ENCODE measurements around the gene NEDD8.
"Not testable (repeated sequence)": the region's sequence is repeated elsewhere in the genome, so short reads cannot be mapped to it uniquely, and the experiment has no call there.

Gene NEDD8

DNA sequence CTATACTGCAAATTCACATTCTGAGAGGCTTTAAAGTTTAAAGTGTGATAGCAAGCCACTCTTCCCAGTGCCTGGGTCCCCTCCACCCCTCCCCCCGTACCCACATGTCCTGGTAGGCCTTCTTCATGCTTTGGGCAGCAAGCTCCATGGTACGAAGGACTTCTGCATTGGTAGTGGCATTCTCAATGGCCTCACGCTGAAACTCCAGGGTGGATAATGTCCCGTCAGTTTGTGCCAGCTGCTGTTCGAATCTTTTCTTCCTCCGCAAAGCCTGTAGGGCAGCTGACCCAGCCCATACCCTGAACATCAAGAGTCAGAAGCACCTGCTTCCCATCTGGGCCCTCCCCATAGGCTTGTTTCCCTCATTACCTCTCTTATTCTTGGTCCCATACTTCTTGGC lies 20.9 kb downstream of the NEDD8 start:
- TF ChIP-seq, protein P1, sequence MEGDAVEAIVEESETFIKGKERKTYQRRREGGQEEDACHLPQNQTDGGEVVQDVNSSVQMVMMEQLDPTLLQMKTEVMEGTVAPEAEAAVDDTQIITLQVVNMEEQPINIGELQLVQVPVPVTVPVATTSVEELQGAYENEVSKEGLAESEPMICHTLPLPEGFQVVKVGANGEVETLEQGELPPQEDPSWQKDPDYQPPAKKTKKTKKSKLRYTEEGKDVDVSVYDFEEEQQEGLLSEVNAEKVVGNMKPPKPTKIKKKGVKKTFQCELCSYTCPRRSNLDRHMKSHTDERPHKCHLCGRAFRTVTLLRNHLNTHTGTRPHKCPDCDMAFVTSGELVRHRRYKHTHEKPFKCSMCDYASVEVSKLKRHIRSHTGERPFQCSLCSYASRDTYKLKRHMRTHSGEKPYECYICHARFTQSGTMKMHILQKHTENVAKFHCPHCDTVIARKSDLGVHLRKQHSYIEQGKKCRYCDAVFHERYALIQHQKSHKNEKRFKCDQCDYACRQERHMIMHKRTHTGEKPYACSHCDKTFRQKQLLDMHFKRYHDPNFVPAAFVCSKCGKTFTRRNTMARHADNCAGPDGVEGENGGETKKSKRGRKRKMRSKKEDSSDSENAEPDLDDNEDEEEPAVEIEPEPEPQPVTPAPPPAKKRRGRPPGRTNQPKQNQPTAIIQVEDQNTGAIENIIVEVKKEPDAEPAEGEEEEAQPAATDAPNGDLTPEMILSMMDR (IDR thresholded peaks at IDR 0.05; ENCODE audit: borderline replicate concordance, insufficient read depth, low read depth, low read length) = no peak
- H3K4me3 ChIP-seq (ENCODE audit: low read depth, low read length) = no peak overlapping the region

DNA sequence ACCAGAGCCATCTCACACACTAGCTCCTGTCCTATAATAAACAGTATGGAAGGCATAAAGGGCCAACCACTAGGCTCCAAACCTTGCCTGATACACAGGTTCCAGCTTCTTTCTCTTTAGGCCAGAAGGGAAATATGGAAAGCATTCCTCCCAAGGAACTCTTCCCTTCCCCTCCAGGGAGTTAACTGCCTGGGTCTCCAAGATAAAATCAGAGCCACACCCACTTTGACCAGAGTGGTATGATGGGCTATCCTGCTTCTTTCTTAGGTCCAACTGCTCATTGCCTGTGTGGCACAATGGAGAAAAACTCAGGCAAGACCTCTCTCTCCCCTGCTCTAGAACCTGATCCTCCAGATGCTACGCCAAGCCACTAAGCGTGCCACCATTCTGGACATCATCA lies 24.5 kb downstream of the NEDD8 start:
- H3K4me3 ChIP-seq (ENCODE audit: low read depth, low read length) = no peak overlapping the region
- TF ChIP-seq, protein P1 (IDR thresholded peaks at IDR 0.05; ENCODE audit: borderline replicate concordance, insufficient read depth, low read depth, low read length) = no peak

DNA sequence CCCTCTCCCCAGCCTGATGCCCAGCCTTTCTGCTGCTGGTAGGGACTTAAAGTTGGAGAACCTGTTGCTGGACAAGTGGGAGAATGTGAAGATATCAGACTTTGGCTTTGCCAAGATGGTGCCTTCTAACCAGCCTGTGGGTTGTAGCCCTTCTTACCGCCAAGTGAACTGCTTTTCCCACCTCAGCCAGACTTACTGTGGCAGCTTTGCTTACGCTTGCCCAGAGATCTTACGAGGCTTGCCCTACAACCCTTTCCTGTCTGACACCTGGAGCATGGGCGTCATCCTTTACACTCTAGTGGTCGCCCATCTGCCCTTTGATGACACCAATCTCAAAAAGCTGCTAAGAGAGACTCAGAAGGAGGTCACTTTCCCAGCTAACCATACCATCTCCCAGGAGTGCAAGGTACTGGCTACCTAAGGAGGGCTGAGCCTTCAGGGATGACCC lies 25.0 kb downstream of the NEDD8 start:
- TF ChIP-seq, protein P1 (IDR thresholded peaks at IDR 0.05; ENCODE audit: borderline replicate concordance, insufficient read depth, low read depth, low read length) = no peak
- no peak overlapping the region for H3K4me3 ChIP-seq (ENCODE audit: low read depth, low read length)

DNA sequence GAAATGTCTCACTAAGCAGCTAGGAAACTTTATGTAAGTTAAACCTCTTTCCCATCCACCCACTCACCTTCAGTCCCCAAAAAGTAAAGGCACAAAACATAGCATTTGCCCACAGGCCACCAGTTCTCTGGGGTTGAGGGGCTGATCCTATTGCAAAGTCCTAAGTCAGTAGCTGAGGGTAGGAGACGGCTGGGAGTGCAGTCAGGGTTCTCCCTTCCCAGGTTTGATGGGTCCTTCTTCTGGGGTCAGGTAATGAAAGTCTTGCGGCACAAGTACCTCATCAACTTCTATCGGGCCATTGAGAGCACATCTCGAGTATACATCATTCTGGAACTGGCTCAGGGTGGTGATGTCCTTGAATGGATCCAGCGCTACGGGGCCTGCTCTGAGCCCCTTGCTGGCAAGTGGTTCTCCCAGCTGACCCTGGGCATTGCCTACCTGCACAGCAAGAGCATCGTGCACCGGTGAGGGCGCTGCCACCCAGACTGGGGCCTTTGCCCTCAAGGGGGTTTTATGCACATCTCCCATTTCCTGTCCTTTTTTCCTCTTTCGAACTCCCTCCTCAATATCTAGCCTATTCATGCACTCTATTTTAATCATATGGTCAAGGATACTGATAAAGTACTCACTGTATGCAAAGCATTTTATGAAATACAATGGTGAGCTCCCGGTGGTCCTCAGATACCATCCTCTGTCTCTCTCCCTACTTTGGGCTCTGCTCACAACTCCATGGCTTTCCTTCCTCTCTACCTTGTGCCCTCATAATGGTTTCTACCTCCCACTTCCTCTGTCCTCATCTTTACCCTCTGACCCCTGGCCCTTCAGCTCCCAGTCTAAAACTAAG lies 25.7 kb downstream of the NEDD8 start:
- no peak overlapping the region for H3K4me3 ChIP-seq (ENCODE audit: low read depth, low read length)
- TF ChIP-seq, protein P1 (IDR thresholded peaks at IDR 0.05; ENCODE audit: borderline replicate concordance, insufficient read depth, low read depth, low read length) = no peak

DNA sequence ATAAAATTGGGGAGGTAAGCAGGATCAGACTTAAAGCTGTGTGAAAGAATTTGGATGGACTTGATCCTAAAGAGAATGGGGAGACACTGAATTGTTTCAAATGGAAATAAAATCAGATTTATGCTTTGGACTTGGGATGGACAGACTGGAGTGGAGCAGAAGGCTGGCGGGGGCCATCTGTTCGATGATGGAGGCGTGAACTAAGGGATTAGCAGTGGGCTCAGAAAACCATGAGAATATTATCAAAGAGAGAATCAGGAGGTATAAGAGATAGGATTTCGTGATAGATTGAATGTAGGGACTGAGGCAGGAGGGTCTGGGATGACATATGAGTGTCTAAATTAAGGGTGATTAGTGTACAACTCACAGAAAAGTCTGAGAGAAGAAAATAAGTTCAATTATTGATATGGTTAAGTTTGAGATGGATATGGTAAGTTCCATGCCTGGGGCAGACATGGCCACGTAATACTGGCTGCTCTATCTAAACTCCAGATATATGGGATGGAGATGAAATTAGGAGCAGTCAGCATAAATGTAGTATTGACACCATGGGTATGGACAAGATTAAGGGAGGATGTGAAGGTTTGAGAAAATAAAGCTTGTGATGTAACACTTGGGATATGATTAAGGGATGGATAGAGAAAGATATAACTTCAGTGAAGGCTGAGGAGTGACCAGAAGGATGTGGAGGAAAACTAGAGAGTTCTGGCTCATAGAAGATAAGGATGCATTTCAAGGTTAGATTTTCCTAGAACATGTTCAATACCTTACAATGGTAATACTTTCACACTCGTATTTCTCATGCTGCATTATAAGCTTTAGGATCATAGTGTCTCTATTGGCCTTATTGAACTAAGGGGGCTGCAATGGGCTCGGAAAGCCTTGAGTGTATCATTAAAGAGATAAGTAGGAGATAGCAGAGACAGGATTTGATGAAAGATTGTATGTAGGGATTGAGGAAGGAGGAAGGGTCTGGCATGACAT lies 27.7 kb downstream of the NEDD8 start:
- no peak overlapping the region for H3K4me3 ChIP-seq (ENCODE audit: low read depth, low read length)
- TF ChIP-seq, protein P1 (IDR thresholded peaks at IDR 0.05; ENCODE audit: borderline replicate concordance, insufficient read depth, low read depth, low read length) = no peak

GRCh38 chr14:24203249-24203886 lies 28.8 kb downstream of the NEDD8 start:
- not testable (repeated sequence) for H3K4me3 ChIP-seq (ENCODE audit: low read depth, low read length)

GRCh38 chr14:24202538-24202937 lies 29.6 kb downstream of the NEDD8 start:
- not testable (repeated sequence) for H3K4me3 ChIP-seq (ENCODE audit: low read depth, low read length)

Measured in GM12875 (cell line).